ENCODE measurements around the gene OR4Q3.

- TF ChIP-seq CTCF (IDR thresholded peaks at IDR 0.05; ENCODE audit: poor library complexity) (no peak), EZH2 (IDR thresholded peaks at IDR 0.05; ENCODE audit: borderline replicate concordance) (no peak), EZH2phosphoT487 (IDR thresholded peaks at IDR 0.05; ENCODE audit: low read depth, severe bottlenecking, unreplicated experiment) (no peak)
Measured at GRCh38 chr14:19729359-19729758, 14.0 kb upstream of the OR4Q3 start.

All from hepatocyte (in vitro differentiated cells).